ENCODE results near the gene IL32. TPM values are rescaled to one million over a fixed set of nuclear protein-coding genes. Genes with fewer than 3 reads are reported as not detected.
A peak's percentile ranks its signal among the peaks of the same experiment; 100 is the strongest.
"Not testable (repeated sequence)": the region's sequence is repeated elsewhere in the genome, so short reads cannot be mapped to it uniquely, and the experiment has no call there.

Gene IL32
- total RNA-seq, 1 donor from 2014 or later = 8.8 TPM

GRCh38 chr16:3062553-3062952, 2.9 kb upstream of the IL32 start:
- Mint-ChIP-seq H3K36me3 (ENCODE audit: unreplicated experiment) (no peaks in the 10 kb centered on the region), H3K27ac (ENCODE audit: unreplicated experiment) (no peak overlapping the region), H3K4me3 (ENCODE audit: unreplicated experiment) (no peak overlapping the region), H3K27me3 (ENCODE audit: unreplicated experiment) (no peaks in the 10 kb centered on the region), H3K4me1 (ENCODE audit: unreplicated experiment) (peaks cover 21% of the 10 kb centered on the region), H3K9me3 (ENCODE audit: unreplicated experiment) (no peaks in the 10 kb centered on the region)
- TF ChIP-seq CTCF (IDR thresholded peaks at IDR 0.05) = no peak
- DNase-seq (ENCODE audit: extremely low spot score, unreplicated experiment) = no peak

GRCh38 chr16:3063625-3064386, 1.6 kb upstream of the IL32 start:
- H3K36me3 Mint-ChIP-seq (ENCODE audit: unreplicated experiment) = no peaks in the 10 kb centered on the region
- DNase-seq (ENCODE audit: extremely low spot score, unreplicated experiment) = no peak

DNA sequence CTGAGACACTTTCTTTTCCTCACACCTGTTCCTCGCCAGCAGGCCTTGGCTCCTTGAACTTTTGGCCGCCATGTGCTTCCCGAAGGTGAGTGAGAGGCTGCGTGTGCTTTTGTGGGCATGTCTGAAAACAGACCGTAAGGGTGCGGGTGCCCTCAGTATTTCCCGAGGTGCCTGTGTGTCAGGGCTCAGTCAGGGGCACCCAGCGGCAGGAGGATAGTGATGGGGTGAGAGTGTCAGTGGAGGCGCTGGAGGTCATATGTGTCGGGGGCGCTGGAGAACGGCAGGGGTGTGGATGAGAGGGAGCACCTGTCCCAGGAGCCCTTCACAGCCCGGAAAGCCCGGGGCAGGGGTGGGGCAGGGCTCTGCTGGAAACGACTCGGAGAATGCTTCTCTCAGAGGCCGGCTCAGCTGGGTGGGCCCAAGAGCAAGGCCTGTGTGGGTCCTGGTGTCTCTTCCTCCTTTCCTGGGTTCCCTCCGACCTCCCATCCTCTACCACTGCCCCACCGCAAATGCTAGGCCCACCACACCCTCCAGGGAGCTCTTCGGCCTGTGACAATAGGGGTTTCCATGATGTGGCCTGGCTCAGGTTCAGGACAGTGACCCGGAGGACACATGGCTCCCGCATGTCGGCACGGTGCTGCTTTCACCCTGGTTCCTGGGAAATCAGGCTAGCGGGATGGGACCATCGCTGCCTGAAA, 451 bp downstream of the IL32 start:
- no peak for DNase-seq (ENCODE audit: extremely low spot score, unreplicated experiment)
- H3K4me3 Mint-ChIP-seq (ENCODE audit: unreplicated experiment) = no peak overlapping the region
- H3K36me3 Mint-ChIP-seq (ENCODE audit: unreplicated experiment) = peaks cover 2% of the 10 kb centered on the region
- no peak for TF ChIP-seq CTCF (IDR thresholded peaks at IDR 0.05)
- H3K9me3 Mint-ChIP-seq (ENCODE audit: unreplicated experiment) = no peaks in the 10 kb centered on the region
- H3K4me1 Mint-ChIP-seq (ENCODE audit: unreplicated experiment) = peaks cover 7% of the 10 kb centered on the region
- peak overlapping the region; percentile 68 for H3K27ac Mint-ChIP-seq (ENCODE audit: unreplicated experiment)
- no peaks in the 10 kb centered on the region for H3K27me3 Mint-ChIP-seq (ENCODE audit: unreplicated experiment)

More at GRCh38 chr16:3063625-3064386, 1.6 kb upstream of the IL32 start:
- Mint-ChIP-seq H3K9me3 (ENCODE audit: unreplicated experiment) (no peaks in the 10 kb centered on the region), H3K27ac (ENCODE audit: unreplicated experiment) (no peak overlapping the region), H3K27me3 (ENCODE audit: unreplicated experiment) (no peaks in the 10 kb centered on the region), H3K4me1 (ENCODE audit: unreplicated experiment) (peaks cover 20% of the 10 kb centered on the region), H3K4me3 (ENCODE audit: unreplicated experiment) (no peak overlapping the region)
- TF ChIP-seq CTCF (IDR thresholded peaks at IDR 0.05) = no peak

DNA sequence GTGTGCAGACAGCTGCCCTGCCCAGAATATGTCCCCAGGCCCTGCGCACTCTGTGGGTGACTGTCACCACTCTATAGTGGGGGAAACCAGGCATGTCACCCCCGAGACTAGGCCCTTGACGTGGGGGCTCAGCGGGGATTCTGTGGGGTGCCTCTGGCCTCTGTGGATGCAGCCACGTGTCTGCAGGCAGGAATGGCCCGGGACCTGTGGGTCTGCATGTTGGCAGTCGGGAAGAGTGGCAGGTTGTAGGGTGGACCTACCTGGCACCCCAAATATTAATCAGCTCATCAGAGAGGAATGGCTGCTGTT, 954 bp downstream of the IL32 start:
- no peak for TF ChIP-seq CTCF (IDR thresholded peaks at IDR 0.05)
- Mint-ChIP-seq H3K4me3 (ENCODE audit: unreplicated experiment) (no peak overlapping the region), H3K4me1 (ENCODE audit: unreplicated experiment) (peaks cover 7% of the 10 kb centered on the region), H3K36me3 (ENCODE audit: unreplicated experiment) (peaks cover 2% of the 10 kb centered on the region), H3K27me3 (ENCODE audit: unreplicated experiment) (no peaks in the 10 kb centered on the region), H3K27ac (ENCODE audit: unreplicated experiment) (peak overlapping the region; percentile 47), H3K9me3 (ENCODE audit: unreplicated experiment) (no peaks in the 10 kb centered on the region)
- no peak for DNase-seq (ENCODE audit: extremely low spot score, unreplicated experiment)

DNA sequence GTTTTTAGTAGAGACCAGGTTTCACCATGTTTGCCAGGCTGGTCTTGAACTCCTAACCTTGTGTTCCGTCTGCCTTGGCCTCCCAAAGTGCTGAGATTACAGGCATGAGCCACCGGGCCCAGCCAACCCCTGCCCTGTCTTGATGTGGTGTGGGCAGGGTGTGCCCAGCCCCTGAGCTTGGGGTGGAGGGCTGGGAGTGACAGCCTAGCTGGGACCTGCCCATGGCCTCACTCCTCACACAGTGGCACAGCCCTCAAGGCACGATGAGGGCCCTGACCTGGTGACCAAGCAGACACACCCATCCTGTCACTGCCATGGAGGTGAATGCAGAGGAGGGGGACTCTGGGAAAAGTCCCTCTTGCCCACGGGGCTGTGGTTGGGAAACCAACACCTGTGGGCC, 3.0 kb downstream of the IL32 start:
- DNase-seq (ENCODE audit: extremely low spot score, unreplicated experiment) = no peak
- no peak for TF ChIP-seq CTCF (IDR thresholded peaks at IDR 0.05)
- H3K27ac Mint-ChIP-seq (ENCODE audit: unreplicated experiment) = no peak overlapping the region
- peaks cover 8% of the 10 kb centered on the region for H3K27me3 Mint-ChIP-seq (ENCODE audit: unreplicated experiment)
- peaks cover 7% of the 10 kb centered on the region for H3K4me1 Mint-ChIP-seq (ENCODE audit: unreplicated experiment)
- H3K36me3 Mint-ChIP-seq (ENCODE audit: unreplicated experiment) = peaks cover 2% of the 10 kb centered on the region
- H3K4me3 Mint-ChIP-seq (ENCODE audit: unreplicated experiment) = no peak overlapping the region
- H3K9me3 Mint-ChIP-seq (ENCODE audit: unreplicated experiment) = no peaks in the 10 kb centered on the region

GRCh38 chr16:3069146-3069545, 3.7 kb downstream of the IL32 start:
- not testable (repeated sequence) for H3K9me3 Mint-ChIP-seq (ENCODE audit: unreplicated experiment); H3K4me1 Mint-ChIP-seq (ENCODE audit: unreplicated experiment); DNase-seq (ENCODE audit: extremely low spot score, unreplicated experiment); H3K36me3 Mint-ChIP-seq (ENCODE audit: unreplicated experiment); H3K27ac Mint-ChIP-seq (ENCODE audit: unreplicated experiment); H3K4me3 Mint-ChIP-seq (ENCODE audit: unreplicated experiment)
- H3K27me3 Mint-ChIP-seq (ENCODE audit: unreplicated experiment) = peaks cover 14% of the 10 kb centered on the region

Data from osteocyte (in vitro differentiated cells).